Stomach (tissue), 4 donors: ENCODE measurements around the gene ACTL7B.

Experiments
- POLR2AphosphoS5 ChIP-seq, 3 donors: sonication (generic); formaldehyde crosslinking; IDR thresholded peaks; one replicate each; pipeline ENCODE4 v1.6.1; 2016; ENCODE audit warnings: antibody characterized with exemption in 3 of 3
- TF ChIP-seq, protein P1 (sequence below), 7 experiments: fragments of 450-650 bp in 4 of 7; fragments of 200-600 bp in 3 of 7; sonication (generic) in 3 of 7; IDR thresholded peaks; one replicate each; pipeline ENCODE4 v1.5.1; 2016 to 2019; ENCODE audit warnings: antibody characterized with exemption in 7 of 7, control low read depth in 2 of 7, mild to moderate bottlenecking in 1 of 7

DNA sequence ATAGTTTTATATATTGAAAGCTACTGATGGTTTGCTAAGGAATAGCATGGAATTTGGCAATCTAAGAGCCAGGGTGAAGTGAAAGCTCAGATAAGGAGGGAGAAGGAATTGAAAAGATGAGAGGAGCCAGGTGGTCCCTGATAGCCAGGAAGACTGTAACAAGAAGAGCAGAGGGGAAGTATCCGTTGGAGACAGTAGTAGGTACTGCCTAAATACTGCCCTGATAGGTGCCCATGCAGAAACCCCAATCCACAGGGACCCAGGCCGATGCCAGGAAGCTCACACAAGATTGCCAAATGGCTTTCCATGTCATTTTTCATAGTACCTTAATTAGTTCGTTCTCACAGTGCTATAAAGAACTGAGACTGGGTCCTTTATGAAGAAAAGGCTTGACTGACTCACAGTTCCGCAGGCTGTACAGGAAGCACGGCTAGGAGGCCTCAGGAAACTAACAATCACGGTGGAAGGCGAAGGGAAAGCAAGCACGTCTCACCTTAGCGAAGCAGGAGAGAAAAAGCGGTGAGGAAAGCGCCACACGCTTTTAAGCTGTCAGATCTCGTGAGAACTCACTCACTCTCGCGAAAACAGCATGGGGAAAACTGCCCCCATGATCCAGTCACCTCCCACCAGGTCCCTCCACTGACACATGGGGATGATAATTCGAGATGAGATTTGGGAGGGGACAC lies 13.0 kb downstream of the ACTL7B start:
- TF ChIP-seq POLR2AphosphoS5 (IDR thresholded peaks at IDR 0.05) = no peak
- TF ChIP-seq, protein P1, sequence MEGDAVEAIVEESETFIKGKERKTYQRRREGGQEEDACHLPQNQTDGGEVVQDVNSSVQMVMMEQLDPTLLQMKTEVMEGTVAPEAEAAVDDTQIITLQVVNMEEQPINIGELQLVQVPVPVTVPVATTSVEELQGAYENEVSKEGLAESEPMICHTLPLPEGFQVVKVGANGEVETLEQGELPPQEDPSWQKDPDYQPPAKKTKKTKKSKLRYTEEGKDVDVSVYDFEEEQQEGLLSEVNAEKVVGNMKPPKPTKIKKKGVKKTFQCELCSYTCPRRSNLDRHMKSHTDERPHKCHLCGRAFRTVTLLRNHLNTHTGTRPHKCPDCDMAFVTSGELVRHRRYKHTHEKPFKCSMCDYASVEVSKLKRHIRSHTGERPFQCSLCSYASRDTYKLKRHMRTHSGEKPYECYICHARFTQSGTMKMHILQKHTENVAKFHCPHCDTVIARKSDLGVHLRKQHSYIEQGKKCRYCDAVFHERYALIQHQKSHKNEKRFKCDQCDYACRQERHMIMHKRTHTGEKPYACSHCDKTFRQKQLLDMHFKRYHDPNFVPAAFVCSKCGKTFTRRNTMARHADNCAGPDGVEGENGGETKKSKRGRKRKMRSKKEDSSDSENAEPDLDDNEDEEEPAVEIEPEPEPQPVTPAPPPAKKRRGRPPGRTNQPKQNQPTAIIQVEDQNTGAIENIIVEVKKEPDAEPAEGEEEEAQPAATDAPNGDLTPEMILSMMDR (IDR thresholded peaks at IDR 0.05) = no peak
